Activated CD4-positive, alpha-beta T cell treated with anti-CD3 and anti-CD28 coated beads, Interleukin-2, amount 50 U/mL, for 48 hours (primary cell): Measurements from ENCODE around the gene C3orf20.

ENCODE experiments used
- DNase-seq, 2 experiments: peaks; one replicate each; pipeline ENCODE4 v3.0.0-alpha.2; 2020

The C3orf20 gene

GRCh38 chr3:14761121-14761672 lies 86.3 kb downstream of the C3orf20 start:
- DNase-seq = no peak

GRCh38 chr3:14761866-14762265 lies 86.9 kb downstream of the C3orf20 start:
- DNase-seq = no peak

- no peak for DNase-seq
Measured at GRCh38 chr3:14762701-14763100, 87.8 kb downstream of the C3orf20 start.

- DNase-seq = no peak
Measured at GRCh38 chr3:14764331-14765059, 89.6 kb downstream of the C3orf20 start.

- no peak for DNase-seq
Measured at GRCh38 chr3:14765060-14765400, 90.1 kb downstream of the C3orf20 start.

GRCh38 chr3:14765576-14766427 lies 90.9 kb downstream of the C3orf20 start:
- DNase-seq = no peak

GRCh38 chr3:14766428-14767244 lies 91.7 kb downstream of the C3orf20 start:
- no peak for DNase-seq

GRCh38 chr3:14767245-14768051 lies 92.5 kb downstream of the C3orf20 start:
- no peak for DNase-seq

- no peak for DNase-seq
Measured at GRCh38 chr3:14768182-14768790, 93.3 kb downstream of the C3orf20 start.

GRCh38 chr3:14768881-14769280 lies 93.9 kb downstream of the C3orf20 start:
- no peak for DNase-seq

- no peak for DNase-seq
Measured at GRCh38 chr3:14769544-14770325, 94.8 kb downstream of the C3orf20 start.

- no peak for DNase-seq
Measured at GRCh38 chr3:14770591-14770990, 95.7 kb downstream of the C3orf20 start.

- no peak for DNase-seq
Measured at GRCh38 chr3:14771593-14772497, 96.9 kb downstream of the C3orf20 start.

GRCh38 chr3:14772533-14773138 lies 97.7 kb downstream of the C3orf20 start:
- no peak for DNase-seq

- DNase-seq = no peak
Measured at GRCh38 chr3:14773281-14773680, 98.3 kb downstream of the C3orf20 start.

- no peak for DNase-seq
Measured at GRCh38 chr3:14773691-14774128, 98.8 kb downstream of the C3orf20 start.

GRCh38 chr3:14774431-14774830 lies 99.5 kb downstream of the C3orf20 start:
- no peak for DNase-seq

GRCh38 chr3:14775011-14775410 lies 100.1 kb downstream of the C3orf20 start:
- DNase-seq = no peak

- DNase-seq = no peak
Measured at GRCh38 chr3:14775563-14775962, 100.6 kb downstream of the C3orf20 start.
